Kidney glomerular epithelial cell (primary cell): ENCODE measurements around the gene MIR17HG.
A peak's percentile ranks its signal among the peaks of the same experiment; 100 is the strongest.
"Not testable (repeated sequence)": the region's sequence is repeated elsewhere in the genome, so short reads cannot be mapped to it uniquely, and the experiment has no call there.

Experiments used
- DNase-seq: peaks from one replicate; lab custom pipeline; 2025; lab: John Stamatoyannopoulos, UW

The MIR17HG gene

GRCh38 chr13:91347996-91348905 lies 764 bp downstream of the MIR17HG start:
- no peak for DNase-seq

GRCh38 chr13:91348906-91349435 lies 1.5 kb downstream of the MIR17HG start:
- peak; percentile 81 for DNase-seq

GRCh38 chr13:91349992-91350911 lies 2.8 kb downstream of the MIR17HG start:
- no peak for DNase-seq

- no peak for DNase-seq
Observed at GRCh38 chr13:91351123-91351522, 3.6 kb downstream of the MIR17HG start.

- DNase-seq, result no peak
Observed at GRCh38 chr13:91351980-91352379, 4.5 kb downstream of the MIR17HG start.

GRCh38 chr13:91352891-91353290 lies 5.4 kb downstream of the MIR17HG start:
- not testable (repeated sequence) for DNase-seq

GRCh38 chr13:91353494-91353893 lies 6.0 kb downstream of the MIR17HG start:
- no peak for DNase-seq

- DNase-seq, result no peak
Observed at GRCh38 chr13:91355099-91355825, 7.8 kb downstream of the MIR17HG start.

GRCh38 chr13:91355826-91356710 lies 8.6 kb downstream of the MIR17HG start:
- DNase-seq, result no peak

- DNase-seq, result no peak
Observed at GRCh38 chr13:91356919-91357612, 9.6 kb downstream of the MIR17HG start.

GRCh38 chr13:91357613-91358386 lies 10.3 kb downstream of the MIR17HG start:
- DNase-seq, result no peak

- DNase-seq, result no peak
Observed at GRCh38 chr13:91358387-91358782, 10.9 kb downstream of the MIR17HG start.

GRCh38 chr13:91359111-91359510 lies 11.6 kb downstream of the MIR17HG start:
- no peak for DNase-seq

- no peak for DNase-seq
Observed at GRCh38 chr13:91359631-91360030, 12.1 kb downstream of the MIR17HG start.

GRCh38 chr13:91360246-91360751 lies 12.8 kb downstream of the MIR17HG start:
- DNase-seq, result no peak

- no peak for DNase-seq
Observed at GRCh38 chr13:91361755-91362271, 14.3 kb downstream of the MIR17HG start.

- no peak for DNase-seq
Observed at GRCh38 chr13:91362908-91363307, 15.4 kb downstream of the MIR17HG start.

GRCh38 chr13:91368101-91368500 lies 20.6 kb downstream of the MIR17HG start:
- no peak for DNase-seq
